ENCODE data around the gene RIOX2. TPM values are rescaled to one million over a fixed set of nuclear protein-coding genes. Genes with fewer than 3 reads are reported as not detected.

The RIOX2 gene
- total RNA-seq, 2 experiments from 2014 or later: 26.8 to 32.0 TPM

GRCh38 chr3:98003306-98003969 lies 31.2 kb upstream of the RIOX2 start:
- Histone ChIP-seq H3K4me3 (ENCODE audit: low read depth, low read length, poor library complexity, severe bottlenecking) (no peak overlapping the region), H3K36me3 (ENCODE audit: insufficient read depth, low read length) (no peaks in the 10 kb centered on the region), H4K20me1 (ENCODE audit: insufficient read depth, low read length) (no peaks in the 10 kb centered on the region), H3K4me2 (ENCODE audit: low read length) (no peak overlapping the region), H3K79me2 (ENCODE audit: insufficient read depth, low read depth, low read length) (no peaks in the 10 kb centered on the region), H2AFZ (ENCODE audit: low read length) (peak overlapping the region; percentile 86), H3K4me1 (ENCODE audit: insufficient read depth, low read length, poor library complexity, severe bottlenecking) (peaks cover 9% of the 10 kb centered on the region), H3K27ac (ENCODE audit: low read depth, low read length, poor library complexity, severe bottlenecking) (no peak overlapping the region), H3K9me2 (ENCODE audit: insufficient read depth, low read length) (no peaks in the 10 kb centered on the region), H3K9me3 (ENCODE audit: low read length) (no peaks in the 10 kb centered on the region)
- TF ChIP-seq EZH2phosphoT487 (IDR thresholded peaks at IDR 0.05; ENCODE audit: borderline replicate concordance, low read depth, low read length) (no peak), CTCF (conservative IDR thresholded peaks at IDR 0.05; ENCODE audit: low read length) (no peak)
- intact Hi-C loops (cut with micrococcal nuclease; ENCODE audit: unreplicated experiment): no loop called here
- DNase-seq (ENCODE audit: low spot score): peak; percentile 10
- CTCF ChIA-PET (ENCODE audit: unreplicated experiment): interaction anchor here (1.5 kb wide), 1 partner anchor 8 kb away, joined by 3 read pairs; no protein-coding TSS in a partner anchor
- BruUV-seq (replicated peaks): no TSS peak
- POLR2A ChIA-PET: interaction anchor here (0.7 to 1.7 kb wide), 5 partner anchors 9 to 646 kb away, joined by 3 to 4 read pairs (median 4); no protein-coding TSS in a partner anchor

- TF ChIP-seq EZH2phosphoT487 (IDR thresholded peaks at IDR 0.05; ENCODE audit: borderline replicate concordance, low read depth, low read length): no peak
- no peak for TF ChIP-seq CTCF (conservative IDR thresholded peaks at IDR 0.05; ENCODE audit: low read length)
- CTCF ChIA-PET (ENCODE audit: unreplicated experiment): interaction anchor here (1.5 kb wide), 1 partner anchor 9 kb away, joined by 3 read pairs; no protein-coding TSS in a partner anchor
- Histone ChIP-seq H3K79me2 (ENCODE audit: insufficient read depth, low read depth, low read length) (no peaks in the 10 kb centered on the region), H3K36me3 (ENCODE audit: insufficient read depth, low read length) (no peaks in the 10 kb centered on the region), H3K9me3 (ENCODE audit: low read length) (no peaks in the 10 kb centered on the region), H3K4me1 (ENCODE audit: insufficient read depth, low read length, poor library complexity, severe bottlenecking) (peaks cover 7% of the 10 kb centered on the region), H3K4me2 (ENCODE audit: low read length) (no peak overlapping the region), H3K4me3 (ENCODE audit: low read depth, low read length, poor library complexity, severe bottlenecking) (no peak overlapping the region), H3K9me2 (ENCODE audit: insufficient read depth, low read length) (no peaks in the 10 kb centered on the region), H4K20me1 (ENCODE audit: insufficient read depth, low read length) (no peaks in the 10 kb centered on the region), H2AFZ (ENCODE audit: low read length) (no peak overlapping the region), H3K27ac (ENCODE audit: low read depth, low read length, poor library complexity, severe bottlenecking) (no peak overlapping the region)
- POLR2A ChIA-PET: interaction anchor here (1.0 to 1.1 kb wide), 2 partner anchors 10 to 179 kb away, joined by 3 to 4 read pairs; no protein-coding TSS in a partner anchor
- no TSS peak for BruUV-seq (replicated peaks)
- no peak for DNase-seq (ENCODE audit: low spot score)
- intact Hi-C loops (cut with micrococcal nuclease; ENCODE audit: unreplicated experiment): no loop called here
Measured at GRCh38 chr3:98002717-98003116, 30.5 kb upstream of the RIOX2 start.

GRCh38 chr3:97999994-98000393 lies 27.8 kb upstream of the RIOX2 start:
- H3K9me3 ChIP-seq (ENCODE audit: low read length): no peaks in the 10 kb centered on the region
- DNase-seq (ENCODE audit: low spot score): no peak
- no peak for TF ChIP-seq CTCF (conservative IDR thresholded peaks at IDR 0.05; ENCODE audit: low read length)
- no peak for TF ChIP-seq EZH2phosphoT487 (IDR thresholded peaks at IDR 0.05; ENCODE audit: borderline replicate concordance, low read depth, low read length)
- H3K79me2 ChIP-seq (ENCODE audit: insufficient read depth, low read depth, low read length): no peaks in the 10 kb centered on the region
- CTCF ChIA-PET (ENCODE audit: unreplicated experiment): no interaction called here
- no peak overlapping the region for H2AFZ ChIP-seq (ENCODE audit: low read length)
- no peaks in the 10 kb centered on the region for H3K9me2 ChIP-seq (ENCODE audit: insufficient read depth, low read length)
- BruUV-seq (replicated peaks): no TSS peak
- intact Hi-C loops (cut with micrococcal nuclease; ENCODE audit: unreplicated experiment): no loop called here
- POLR2A ChIA-PET: no interaction called here
- no peaks in the 10 kb centered on the region for H4K20me1 ChIP-seq (ENCODE audit: insufficient read depth, low read length)
- no peak overlapping the region for H3K27ac ChIP-seq (ENCODE audit: low read depth, low read length, poor library complexity, severe bottlenecking)
- H3K4me1 ChIP-seq (ENCODE audit: insufficient read depth, low read length, poor library complexity, severe bottlenecking): peaks cover 7% of the 10 kb centered on the region
- H3K4me3 ChIP-seq (ENCODE audit: low read depth, low read length, poor library complexity, severe bottlenecking): no peak overlapping the region
- H3K4me2 ChIP-seq (ENCODE audit: low read length): no peak overlapping the region
- no peaks in the 10 kb centered on the region for H3K36me3 ChIP-seq (ENCODE audit: insufficient read depth, low read length)

Data from OCI-LY7 (cell line).